ENCODE data around the gene PLEKHG4B. TPM values are rescaled to one million over a fixed set of nuclear protein-coding genes. Genes with fewer than 3 reads are reported as not detected.

The PLEKHG4B gene
- total and polyA plus RNA-seq, 10 donors, result under 0.01 to 0.51 (median 0.20) TPM; not detected in 2

GRCh38 chr5:204462-204861 is 112.5 kb downstream of the PLEKHG4B start:
- H3K27me3 ChIP-seq (replicated peaks in 1 of 7), result no peaks in the 10 kb centered on the region
- H3K27ac ChIP-seq, result no peak overlapping the region
- H3K9me3 ChIP-seq, result no peaks in the 10 kb centered on the region
- H3K36me3 ChIP-seq, result peaks cover 0 to 65% (median 32%) of the 10 kb centered on the region in 6 donors
- no peak overlapping the region for H3K4me3 ChIP-seq
- peaks cover 0 to 7% (median 0%) of the 10 kb centered on the region in 6 donors for H3K4me1 ChIP-seq
- intact Hi-C loops (cut with DNase I; ENCODE audit: low total_unique reads), result no loop called here
- no peak for DNase-seq
- TF ChIP-seq POLR2AphosphoS5 (IDR thresholded peaks at IDR 0.05) (no peak), POLR2A (IDR thresholded peaks at IDR 0.05) (no peak), CTCF (IDR thresholded peaks at IDR 0.05 in 8 of 11, conservative IDR thresholded peaks at IDR 0.05 in 3 of 11) (no peak)

GRCh38 chr5:204966-205670 is 113.2 kb downstream of the PLEKHG4B start:
- Histone ChIP-seq H3K27ac (no peak overlapping the region), H3K9me3 (no peaks in the 10 kb centered on the region), H3K4me3 (no peak overlapping the region), H3K4me1 (peaks cover 0 to 12% (median 3%) of the 10 kb centered on the region in 6 donors), H3K36me3 (peaks cover 0 to 61% (median 32%) of the 10 kb centered on the region in 6 donors), H3K27me3 (replicated peaks in 1 of 7) (no peaks in the 10 kb centered on the region)
- intact Hi-C loops (cut with DNase I; ENCODE audit: low total_unique reads), result no loop called here
- WGBS, 5 donors, result 94 to 97% (median 95%) methylated on average over 30 of the region's 30 CpGs
- TF ChIP-seq CTCF (IDR thresholded peaks at IDR 0.05 in 8 of 11, conservative IDR thresholded peaks at IDR 0.05 in 3 of 11), result no peak
- TF ChIP-seq POLR2AphosphoS5 (IDR thresholded peaks at IDR 0.05), result no peak
- no peak for TF ChIP-seq POLR2A (IDR thresholded peaks at IDR 0.05)
- no peak for DNase-seq

GRCh38 chr5:206406-206805 is 114.4 kb downstream of the PLEKHG4B start:
- 87 to 96% (median 92%) methylated on average over 9 to 11 of the region's 11 CpGs for WGBS, 5 donors
- intact Hi-C loops (cut with DNase I; ENCODE audit: low total_unique reads), result no loop called here
- TF ChIP-seq POLR2A (IDR thresholded peaks at IDR 0.05), result no peak
- no peak for TF ChIP-seq POLR2AphosphoS5 (IDR thresholded peaks at IDR 0.05)
- no peak for TF ChIP-seq CTCF (IDR thresholded peaks at IDR 0.05 in 8 of 11, conservative IDR thresholded peaks at IDR 0.05 in 3 of 11)

GRCh38 chr5:206927-207536 is 115.1 kb downstream of the PLEKHG4B start:
- DNase-seq, result no peak
- Histone ChIP-seq H3K4me3 (no peak overlapping the region), H3K27me3 (replicated peaks in 1 of 7) (no peaks in the 10 kb centered on the region), H3K4me1 (peaks cover 0 to 8% (median 0%) of the 10 kb centered on the region in 6 donors), H3K36me3 (peaks cover 0 to 61% (median 32%) of the 10 kb centered on the region in 6 donors), H3K27ac (no peak overlapping the region), H3K9me3 (no peaks in the 10 kb centered on the region)
- TF ChIP-seq CTCF (IDR thresholded peaks at IDR 0.05 in 8 of 11, conservative IDR thresholded peaks at IDR 0.05 in 3 of 11), result no peak
- no peak for TF ChIP-seq POLR2AphosphoS5 (IDR thresholded peaks at IDR 0.05)
- no peak for TF ChIP-seq POLR2A (IDR thresholded peaks at IDR 0.05)
- WGBS, 5 donors, result 81 to 85% (median 83%) methylated on average over 8 of the region's 8 CpGs
- intact Hi-C loops (cut with DNase I; ENCODE audit: low total_unique reads), result no loop called here

More at GRCh38 chr5:206406-206805, 114.4 kb downstream of the PLEKHG4B start:
- no peak overlapping the region for H3K27ac ChIP-seq
- no peaks in the 10 kb centered on the region for H3K9me3 ChIP-seq
- peaks cover 0 to 11% (median 1%) of the 10 kb centered on the region in 6 donors for H3K4me1 ChIP-seq
- H3K4me3 ChIP-seq, result no peak overlapping the region
- no peaks in the 10 kb centered on the region for H3K27me3 ChIP-seq (replicated peaks in 1 of 7)
- H3K36me3 ChIP-seq, result peaks cover 0 to 61% (median 32%) of the 10 kb centered on the region in 6 donors
- DNase-seq, result no peak

Measured in spleen (tissue), 11 donors.